Measurements from ENCODE around the gene SLC16A3. TPM values are rescaled to one million over a fixed set of nuclear protein-coding genes. Genes with fewer than 3 reads are reported as not detected.
A peak's percentile ranks its signal among the peaks of the same experiment; 100 is the strongest.

The SLC16A3 gene
- total RNA-seq, 2 donors from 2014 or later = 2.0 to 5.4 TPM

GRCh38 chr17:82232322-82232820 lies 3.5 kb downstream of the SLC16A3 start:
- ATAC-seq (no peak), DNase-seq (no peak)
- intact Hi-C loops (cut with DNase I) = no loop called here
- peak in 1 of 3 donors; percentile 2 for TF ChIP-seq POLR2A (IDR thresholded peaks at IDR 0.05)
- TF ChIP-seq, protein P1, sequence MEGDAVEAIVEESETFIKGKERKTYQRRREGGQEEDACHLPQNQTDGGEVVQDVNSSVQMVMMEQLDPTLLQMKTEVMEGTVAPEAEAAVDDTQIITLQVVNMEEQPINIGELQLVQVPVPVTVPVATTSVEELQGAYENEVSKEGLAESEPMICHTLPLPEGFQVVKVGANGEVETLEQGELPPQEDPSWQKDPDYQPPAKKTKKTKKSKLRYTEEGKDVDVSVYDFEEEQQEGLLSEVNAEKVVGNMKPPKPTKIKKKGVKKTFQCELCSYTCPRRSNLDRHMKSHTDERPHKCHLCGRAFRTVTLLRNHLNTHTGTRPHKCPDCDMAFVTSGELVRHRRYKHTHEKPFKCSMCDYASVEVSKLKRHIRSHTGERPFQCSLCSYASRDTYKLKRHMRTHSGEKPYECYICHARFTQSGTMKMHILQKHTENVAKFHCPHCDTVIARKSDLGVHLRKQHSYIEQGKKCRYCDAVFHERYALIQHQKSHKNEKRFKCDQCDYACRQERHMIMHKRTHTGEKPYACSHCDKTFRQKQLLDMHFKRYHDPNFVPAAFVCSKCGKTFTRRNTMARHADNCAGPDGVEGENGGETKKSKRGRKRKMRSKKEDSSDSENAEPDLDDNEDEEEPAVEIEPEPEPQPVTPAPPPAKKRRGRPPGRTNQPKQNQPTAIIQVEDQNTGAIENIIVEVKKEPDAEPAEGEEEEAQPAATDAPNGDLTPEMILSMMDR (IDR thresholded peaks at IDR 0.05) = no peak
- no peak overlapping the region for H3K4me3 ChIP-seq
- H3K4me1 ChIP-seq = peaks cover 43% of the 10 kb centered on the region
- H3K9me3 ChIP-seq = no peaks in the 10 kb centered on the region
- H3K27ac ChIP-seq = peak overlapping the region in 2 of 4 donors; percentile 65 to 72
- H3K27me3 ChIP-seq = peaks cover 0 to 20% of the 10 kb centered on the region in 2 donors
- H3K36me3 ChIP-seq (replicated peaks in 1 of 2; ENCODE audit: insufficient read depth in 1 of 2, low read depth in 2 of 2) = no peaks in the 10 kb centered on the region
- 85 to 90% methylated on average over 10 to 19 of the region's 21 CpGs for WGBS, 2 donors

DNA sequence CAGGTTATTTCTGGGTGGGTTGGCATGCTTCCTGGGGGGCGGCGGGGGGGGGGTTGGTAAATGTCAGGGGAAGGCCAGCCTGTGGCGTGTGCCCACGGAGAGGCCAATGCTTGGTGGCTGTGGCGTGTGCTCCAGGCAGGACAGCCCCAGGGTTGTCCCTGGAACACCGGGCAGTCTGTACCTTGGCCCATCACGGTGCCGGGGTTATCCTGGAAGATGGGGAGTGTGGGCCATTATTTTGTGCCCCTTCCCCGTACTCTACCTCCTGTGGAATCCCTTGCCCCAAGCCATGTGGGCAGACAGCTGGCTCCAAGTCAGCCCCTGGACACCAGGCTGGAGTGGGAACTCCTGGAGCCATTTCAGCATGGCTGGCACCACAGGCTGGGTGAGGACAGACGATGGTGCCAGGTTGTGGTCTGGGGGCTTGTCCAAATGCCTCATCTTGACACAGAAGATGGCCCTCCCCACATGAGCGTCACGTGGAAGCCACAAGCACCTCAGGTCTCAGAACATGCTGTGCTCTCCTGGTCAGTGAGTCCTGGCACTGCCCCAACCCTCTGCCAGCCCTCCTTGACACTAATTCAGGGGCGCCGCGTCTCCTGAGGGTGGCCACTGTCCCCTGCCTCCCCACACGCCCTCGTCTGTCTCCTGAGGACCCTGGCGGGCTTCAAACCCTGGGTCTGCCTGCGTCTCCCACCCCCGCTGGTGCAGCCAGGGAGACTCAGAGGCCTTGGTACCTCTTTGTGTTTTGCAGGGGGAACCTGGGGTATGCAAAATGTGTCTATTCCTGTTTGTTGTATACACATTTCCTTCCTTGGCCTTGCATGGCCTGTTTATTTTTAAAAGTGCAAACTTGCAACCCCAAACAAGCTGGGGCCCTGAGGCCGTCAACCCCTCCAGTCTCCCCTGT lies 4.3 kb downstream of the SLC16A3 start:
- TF ChIP-seq POLR2A (IDR thresholded peaks at IDR 0.05) = no peak
- TF ChIP-seq, protein P1 (IDR thresholded peaks at IDR 0.05) = no peak
- no peak overlapping the region for H3K4me3 ChIP-seq
- no peaks in the 10 kb centered on the region for H3K9me3 ChIP-seq
- DNase-seq (no peak), ATAC-seq (no peak)
- no peak overlapping the region for H3K27ac ChIP-seq
- H3K27me3 ChIP-seq = peaks cover 0 to 17% of the 10 kb centered on the region in 2 donors
- peaks cover 43% of the 10 kb centered on the region for H3K4me1 ChIP-seq
- WGBS, 2 donors = 69 to 79% methylated on average over 8 to 20 of the region's 21 CpGs
- intact Hi-C loops (cut with DNase I) = no loop called here
- H3K36me3 ChIP-seq (replicated peaks in 1 of 2; ENCODE audit: insufficient read depth in 1 of 2, low read depth in 2 of 2) = no peaks in the 10 kb centered on the region

DNA sequence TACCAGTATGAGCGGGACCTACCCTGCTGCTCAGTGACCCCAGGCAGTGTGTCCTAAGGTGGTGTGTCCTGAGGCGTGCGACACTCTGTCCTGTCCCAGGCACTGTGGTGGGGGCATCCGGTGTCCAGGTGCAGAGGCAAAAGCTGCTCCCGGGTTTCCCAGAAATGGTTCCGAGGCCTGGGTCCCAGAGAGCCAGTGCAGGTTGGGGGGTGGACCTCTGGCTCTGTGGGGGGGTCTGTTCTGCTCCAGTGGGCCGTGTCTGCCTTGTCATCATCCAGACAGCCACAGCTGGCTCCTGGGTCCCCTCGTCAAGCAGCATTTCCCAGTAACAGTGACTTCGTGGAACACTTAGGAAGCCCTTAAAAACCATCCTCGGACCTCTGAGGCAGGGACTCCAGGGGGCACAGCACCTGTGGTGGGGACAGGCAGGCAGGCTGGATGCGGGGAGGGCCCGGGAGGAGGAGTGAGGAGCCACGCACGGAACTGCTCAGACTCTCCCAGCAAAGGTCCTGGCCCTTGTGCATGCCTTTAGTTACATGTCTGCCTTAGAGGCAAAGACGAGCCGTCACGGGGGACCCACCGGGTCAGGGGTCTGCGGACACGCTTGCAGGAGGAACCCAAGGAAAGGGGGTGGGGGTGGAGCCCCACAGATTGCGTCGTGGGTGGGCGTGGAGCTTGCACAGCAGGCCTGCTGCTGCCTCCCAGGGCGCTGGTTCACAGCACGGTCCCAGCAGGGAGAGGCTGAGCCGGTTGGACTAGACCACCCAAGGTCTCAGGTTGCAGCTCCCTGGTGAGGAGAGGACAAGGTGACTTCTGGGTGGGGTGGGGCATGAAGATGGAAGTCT lies 5.6 kb downstream of the SLC16A3 start:
- ATAC-seq (no peak), DNase-seq (no peak)
- Histone ChIP-seq H3K27ac (no peak overlapping the region), H3K4me3 (no peak overlapping the region), H3K27me3 (peaks cover 0 to 8% of the 10 kb centered on the region in 2 donors), H3K9me3 (no peaks in the 10 kb centered on the region), H3K4me1 (peaks cover 44% of the 10 kb centered on the region), H3K36me3 (replicated peaks in 1 of 2; ENCODE audit: insufficient read depth in 1 of 2, low read depth in 2 of 2) (peaks cover 0 to 2% of the 10 kb centered on the region in 2 donors)
- WGBS, 2 donors = 60 to 73% methylated on average over 8 to 26 of the region's 26 CpGs
- TF ChIP-seq POLR2A (IDR thresholded peaks at IDR 0.05) = no peak
- TF ChIP-seq, protein P1 (IDR thresholded peaks at IDR 0.05) = no peak
- intact Hi-C loops (cut with DNase I) = loop anchor here (5.0 kb wide), 1 partner anchor 88 kb away; no protein-coding TSS in a partner anchor

- Histone ChIP-seq H3K27me3 (peaks cover 0 to 1% of the 10 kb centered on the region in 2 donors), H3K27ac (no peak overlapping the region), H3K36me3 (replicated peaks in 1 of 2; ENCODE audit: insufficient read depth in 1 of 2, low read depth in 2 of 2) (peaks cover 0 to 3% of the 10 kb centered on the region in 2 donors), H3K9me3 (no peaks in the 10 kb centered on the region), H3K4me1 (peaks cover 48% of the 10 kb centered on the region), H3K4me3 (no peak overlapping the region)
- TF ChIP-seq, protein P1 (IDR thresholded peaks at IDR 0.05) = no peak
- intact Hi-C loops (cut with DNase I) = loop anchor here (5.0 kb wide), 1 partner anchor 87 kb away; no protein-coding TSS in a partner anchor
- WGBS, 2 donors = 55 to 77% methylated on average over 5 to 17 of the region's 19 CpGs
- ATAC-seq = no peak
- DNase-seq = no peak
Measured at GRCh38 chr17:82235056-82235774, 6.4 kb downstream of the SLC16A3 start.

Data from body of pancreas (tissue), 4 donors.